OCI-LY7 (cell line): Measurements from ENCODE around the gene ZNF778. TPM values are rescaled to one million over a fixed set of nuclear protein-coding genes. Genes with fewer than 3 reads are reported as not detected.

Source experiments
- BruUV-seq: library from RNA; stranded (reverse); fragments of 400-500 nt; replicated peaks from 2 replicates; lab custom pipeline; 2021; lab: Mats Ljungman, UMichigan
- CTCF ChIA-PET: fragments of 300-600 bp; sonication (Branson Sonifier 250); formaldehyde crosslinking; loops from one replicate; lab custom pipeline; 2022; ENCODE audit warnings: antibody characterized with exemption; ENCODE audit not compliant: unreplicated experiment; lab: Charles Lee
- POLR2A ChIA-PET: fragments of 300-600 bp; sonication (Branson Sonifier 250); formaldehyde crosslinking; loops from one replicate; lab custom pipeline; 2022; ENCODE audit warnings: antibody characterized with exemption; lab: Charles Lee
- DNase-seq: peaks from one replicate; pipeline ENCODE4 v3.0.0-alpha.2; 2015; ENCODE audit warnings: low spot score
- H2AFZ ChIP-seq: fragments of 200-600 bp; sonication (generic), shearing (Covaris generic); 2 replicates; pipeline ENCODE4 v1.6.1; 2014; ENCODE audit warnings: mild to moderate bottlenecking, antibody characterized with exemption, low read length, moderate library complexity
- H3K27ac ChIP-seq: fragments of 200-600 bp; sonication (generic); 2 replicates; pipeline ENCODE4 v1.5.1; 2014; ENCODE audit warnings: mixed run types, low read depth, mild to moderate bottlenecking, moderate library complexity, low read length, inconsistent platforms; ENCODE audit not compliant: poor library complexity, severe bottlenecking
- H3K36me3 ChIP-seq: fragments of 200-600 bp; sonication (generic); 2 replicates; pipeline ENCODE4 v1.6.1; 2014; ENCODE audit warnings: mild to moderate bottlenecking, antibody characterized with exemption, low read length, moderate library complexity, mixed read lengths; ENCODE audit not compliant: insufficient read depth
- H3K4me1 ChIP-seq: fragments of 200-600 bp; sonication (generic); 2 replicates; pipeline ENCODE4 v1.5.1; 2014; ENCODE audit warnings: mild to moderate bottlenecking, low read length; ENCODE audit not compliant: insufficient read depth, poor library complexity, severe bottlenecking
- H3K4me2 ChIP-seq: fragments of 200-600 bp; sonication (generic); 2 replicates; pipeline ENCODE4 v1.6.1; 2014; ENCODE audit warnings: mild to moderate bottlenecking, low read length
- H3K4me3 ChIP-seq: fragments of 200-600 bp; sonication (generic); 2 replicates; pipeline ENCODE4 v1.5.1; 2014; ENCODE audit warnings: mild to moderate bottlenecking, low read depth, low read length; ENCODE audit not compliant: poor library complexity, severe bottlenecking
- H3K79me2 ChIP-seq: fragments of 200-600 bp; sonication (generic); 2 replicates; pipeline ENCODE4 v1.6.1; 2016; ENCODE audit warnings: low read depth, mild to moderate bottlenecking, low read length, moderate library complexity, mixed read lengths; ENCODE audit not compliant: insufficient read depth
- H3K9me2 ChIP-seq: fragments of 200-600 bp; sonication (generic); 2 replicates; pipeline ENCODE4 v1.6.1; 2016; ENCODE audit warnings: mild to moderate bottlenecking, low read length, mixed read lengths; ENCODE audit not compliant: insufficient read depth
- H3K9me3 ChIP-seq: fragments of 200-600 bp; sonication (generic); 2 replicates; pipeline ENCODE4 v1.6.1; 2014; ENCODE audit warnings: mild to moderate bottlenecking, mixed run types, low read length, mixed read lengths
- H4K20me1 ChIP-seq: fragments of 200-600 bp; sonication (generic); 2 replicates; pipeline ENCODE4 v1.6.1; 2014; ENCODE audit warnings: mild to moderate bottlenecking, antibody characterized with exemption, low read length, moderate library complexity, mixed read lengths; ENCODE audit not compliant: insufficient read depth
- CTCF ChIP-seq: fragments of 200-600 bp; sonication (generic); conservative IDR thresholded peaks from 2 replicates; pipeline ENCODE4 v1.5.1; 2014; ENCODE audit warnings: mild to moderate bottlenecking, antibody characterized with exemption, low read length, moderate library complexity, mixed read lengths
- EZH2phosphoT487 ChIP-seq: fragments of 200-600 bp; sonication (generic); IDR thresholded peaks from 2 replicates; pipeline ENCODE4 v1.6.1; 2018; ENCODE audit warnings: low read depth, borderline replicate concordance, mild to moderate bottlenecking, mixed run types, antibody characterized with exemption, low read length, moderate library complexity, mixed read lengths
- intact Hi-C: fragments of 100-400 bp; cut with micrococcal nuclease; formaldehyde crosslinking; loops from one replicate; pipeline ENCODE4 v1.10.0; 2022; ENCODE audit not compliant: unreplicated experiment
- total RNA-seq, 2 experiments: library from RNA; depleted of rRNA in 1 of 2; stranded (reverse); fragments of >200 nt in 1 of 2; shearing (Covaris generic) in 1 of 2; gene quantifications; 2 replicates each; pipeline ENCODE4 v1.2.3, GENCODE V29; 2014 to 2022

ZNF778 gene
- total RNA-seq, 2 experiments from 2014 or later: 9.4 to 9.9 TPM

- H4K20me1 ChIP-seq: no peaks in the 10 kb centered on the region
- BruUV-seq: no TSS peak
- H3K27ac ChIP-seq: no peak overlapping the region
- no peak overlapping the region for H3K4me3 ChIP-seq
- no peaks in the 10 kb centered on the region for H3K9me2 ChIP-seq
- CTCF ChIA-PET: no interaction called here
- H3K4me1 ChIP-seq: no peaks in the 10 kb centered on the region
- H3K4me2 ChIP-seq: no peak overlapping the region
- H2AFZ ChIP-seq: no peak overlapping the region
- no peak for TF ChIP-seq EZH2phosphoT487
- no peak for TF ChIP-seq CTCF
- POLR2A ChIA-PET: no interaction called here
- DNase-seq: no peak
- H3K9me3 ChIP-seq: no peaks in the 10 kb centered on the region
- peaks cover 89% of the 10 kb centered on the region for H3K36me3 ChIP-seq
- H3K79me2 ChIP-seq: no peaks in the 10 kb centered on the region
- intact Hi-C loops: no loop called here
These were observed 53.3 kb downstream of the ZNF778 start for GRCh38 chr16:89270666-89271345.

- H3K4me2 ChIP-seq: no peak overlapping the region
- H3K4me1 ChIP-seq: no peaks in the 10 kb centered on the region
- no peak for DNase-seq
- no peak overlapping the region for H3K4me3 ChIP-seq
- no peaks in the 10 kb centered on the region for H4K20me1 ChIP-seq
- POLR2A ChIA-PET: interaction anchor here (0.5 kb wide), 1 partner anchor 12 kb away, joined by 3 read pairs; no protein-coding TSS in a partner anchor
- no peaks in the 10 kb centered on the region for H3K9me2 ChIP-seq
- CTCF ChIA-PET: no interaction called here
- peaks cover 86% of the 10 kb centered on the region for H3K36me3 ChIP-seq
- intact Hi-C loops: no loop called here
- no peak for TF ChIP-seq EZH2phosphoT487
- TF ChIP-seq CTCF: no peak
- no peak overlapping the region for H3K27ac ChIP-seq
- H3K79me2 ChIP-seq: no peaks in the 10 kb centered on the region
- no peak overlapping the region for H2AFZ ChIP-seq
- no peaks in the 10 kb centered on the region for H3K9me3 ChIP-seq
- BruUV-seq: no TSS peak
These were observed 55.1 kb downstream of the ZNF778 start for GRCh38 chr16:89272631-89273030.

GRCh38 chr16:89273741-89274472 is 56.4 kb downstream of the ZNF778 start:
- Histone ChIP-seq H3K4me3 (no peak overlapping the region), H3K79me2 (no peaks in the 10 kb centered on the region), H3K27ac (no peak overlapping the region), H2AFZ (no peak overlapping the region), H3K4me2 (no peak overlapping the region), H3K4me1 (no peaks in the 10 kb centered on the region), H3K9me2 (no peaks in the 10 kb centered on the region), H3K36me3 (peaks cover 91% of the 10 kb centered on the region), H3K9me3 (no peaks in the 10 kb centered on the region), H4K20me1 (no peaks in the 10 kb centered on the region)
- BruUV-seq: no TSS peak
- intact Hi-C loops: no loop called here
- TF ChIP-seq EZH2phosphoT487 (no peak), CTCF (no peak)
- ChIA-PET CTCF (no interaction called here), POLR2A (no interaction called here)
- no peak for DNase-seq
